Measurements from ENCODE around the gene FCER1A. TPM values are rescaled to one million over a fixed set of nuclear protein-coding genes. Genes with fewer than 3 reads are reported as not detected.

The FCER1A gene
- total RNA-seq, 1 donor = not detected

DNA sequence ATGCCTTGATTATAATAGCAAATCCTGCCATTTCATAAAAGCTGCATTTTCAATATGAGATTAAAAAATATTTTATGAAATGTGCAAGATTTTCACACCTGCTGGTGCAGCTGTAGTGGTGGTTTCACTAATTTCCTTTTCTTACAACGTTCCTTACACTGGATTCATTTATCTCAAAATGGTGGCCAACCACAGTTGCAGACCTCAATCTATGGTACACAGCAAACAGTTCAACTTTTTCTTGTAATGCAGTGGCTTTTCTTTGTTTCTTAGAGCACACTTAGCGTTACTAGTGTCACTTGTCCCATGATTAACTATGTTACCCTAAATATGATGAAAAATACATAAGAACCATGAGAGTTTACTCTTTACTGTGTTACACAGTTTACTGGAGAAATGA, 32.7 kb downstream of the FCER1A start:
- Histone ChIP-seq H2AFZ (ENCODE audit: low read length) (no peak overlapping the region), H3K9me3 (ENCODE audit: low read depth, low read length) (no peaks in the 10 kb centered on the region), H3K79me2 (ENCODE audit: insufficient read depth, low read length) (no peaks in the 10 kb centered on the region), H3K4me2 (ENCODE audit: insufficient read depth, low read length) (no peak overlapping the region), H3K36me3 (ENCODE audit: insufficient read depth, low read length) (no peaks in the 10 kb centered on the region), H3K27ac (ENCODE audit: low read depth, low read length) (no peak overlapping the region), H4K20me1 (ENCODE audit: insufficient read depth, low read length) (no peaks in the 10 kb centered on the region), H3K4me3 (ENCODE audit: insufficient read depth, low read length) (no peak overlapping the region), H3K4me1 (ENCODE audit: insufficient read depth, low read length) (no peaks in the 10 kb centered on the region), H3K27me3 (ENCODE audit: insufficient read depth, low read length) (no peaks in the 10 kb centered on the region)
- TF ChIP-seq, protein P1, sequence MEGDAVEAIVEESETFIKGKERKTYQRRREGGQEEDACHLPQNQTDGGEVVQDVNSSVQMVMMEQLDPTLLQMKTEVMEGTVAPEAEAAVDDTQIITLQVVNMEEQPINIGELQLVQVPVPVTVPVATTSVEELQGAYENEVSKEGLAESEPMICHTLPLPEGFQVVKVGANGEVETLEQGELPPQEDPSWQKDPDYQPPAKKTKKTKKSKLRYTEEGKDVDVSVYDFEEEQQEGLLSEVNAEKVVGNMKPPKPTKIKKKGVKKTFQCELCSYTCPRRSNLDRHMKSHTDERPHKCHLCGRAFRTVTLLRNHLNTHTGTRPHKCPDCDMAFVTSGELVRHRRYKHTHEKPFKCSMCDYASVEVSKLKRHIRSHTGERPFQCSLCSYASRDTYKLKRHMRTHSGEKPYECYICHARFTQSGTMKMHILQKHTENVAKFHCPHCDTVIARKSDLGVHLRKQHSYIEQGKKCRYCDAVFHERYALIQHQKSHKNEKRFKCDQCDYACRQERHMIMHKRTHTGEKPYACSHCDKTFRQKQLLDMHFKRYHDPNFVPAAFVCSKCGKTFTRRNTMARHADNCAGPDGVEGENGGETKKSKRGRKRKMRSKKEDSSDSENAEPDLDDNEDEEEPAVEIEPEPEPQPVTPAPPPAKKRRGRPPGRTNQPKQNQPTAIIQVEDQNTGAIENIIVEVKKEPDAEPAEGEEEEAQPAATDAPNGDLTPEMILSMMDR (IDR thresholded peaks at IDR 0.05; ENCODE audit: extremely low read depth, low read depth, low read length) = no peak
- DNase-seq (ENCODE audit: insufficient read length, low spot score, missing footprints) = no peak

- TF ChIP-seq, protein P1 (IDR thresholded peaks at IDR 0.05; ENCODE audit: extremely low read depth, low read depth, low read length) = no peak
- H3K27ac ChIP-seq (ENCODE audit: low read depth, low read length) = no peak overlapping the region
Measured at GRCh38 chr1:159338018-159338417, 35.9 kb downstream of the FCER1A start.

DNA sequence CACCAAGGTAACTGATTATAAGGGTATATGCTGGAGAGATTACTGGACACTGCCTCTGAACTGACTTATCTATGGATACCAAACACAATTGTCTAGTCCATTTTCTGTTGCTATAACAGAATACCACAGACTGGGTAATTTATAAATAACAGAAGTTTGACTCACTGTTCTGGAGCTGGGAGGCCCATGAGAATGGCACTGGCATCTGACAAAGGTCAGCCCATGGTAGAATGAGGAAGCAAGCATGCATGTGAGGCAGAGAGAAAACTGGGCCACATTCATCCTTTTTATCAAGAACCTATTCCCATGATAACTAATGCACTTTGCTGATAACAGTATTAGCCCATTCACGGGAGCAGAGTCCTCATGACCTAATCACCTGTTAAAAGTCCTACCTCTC, 37.4 kb downstream of the FCER1A start:
- Histone ChIP-seq H4K20me1 (ENCODE audit: insufficient read depth, low read length) (no peaks in the 10 kb centered on the region), H3K4me2 (ENCODE audit: insufficient read depth, low read length) (no peak overlapping the region), H3K27ac (ENCODE audit: low read depth, low read length) (peak overlapping the region; percentile 52), H3K79me2 (ENCODE audit: insufficient read depth, low read length) (no peaks in the 10 kb centered on the region), H3K36me3 (ENCODE audit: insufficient read depth, low read length) (no peaks in the 10 kb centered on the region), H3K4me1 (ENCODE audit: insufficient read depth, low read length) (no peaks in the 10 kb centered on the region), H2AFZ (ENCODE audit: low read length) (no peak overlapping the region), H3K27me3 (ENCODE audit: insufficient read depth, low read length) (no peaks in the 10 kb centered on the region), H3K9me3 (ENCODE audit: low read depth, low read length) (no peaks in the 10 kb centered on the region), H3K4me3 (ENCODE audit: insufficient read depth, low read length) (no peak overlapping the region)
- TF ChIP-seq, protein P1 (IDR thresholded peaks at IDR 0.05; ENCODE audit: extremely low read depth, low read depth, low read length) = no peak
- no peak for DNase-seq (ENCODE audit: insufficient read length, low spot score, missing footprints)

More at GRCh38 chr1:159338018-159338417, 35.9 kb downstream of the FCER1A start:
- no peak overlapping the region for H2AFZ ChIP-seq (ENCODE audit: low read length)
- no peaks in the 10 kb centered on the region for H3K4me1 ChIP-seq (ENCODE audit: insufficient read depth, low read length)
- no peaks in the 10 kb centered on the region for H4K20me1 ChIP-seq (ENCODE audit: insufficient read depth, low read length)
- H3K36me3 ChIP-seq (ENCODE audit: insufficient read depth, low read length) = no peaks in the 10 kb centered on the region
- no peak for DNase-seq (ENCODE audit: insufficient read length, low spot score, missing footprints)
- no peak overlapping the region for H3K4me2 ChIP-seq (ENCODE audit: insufficient read depth, low read length)
- H3K4me3 ChIP-seq (ENCODE audit: insufficient read depth, low read length) = no peak overlapping the region
- H3K27me3 ChIP-seq (ENCODE audit: insufficient read depth, low read length) = no peaks in the 10 kb centered on the region
- H3K79me2 ChIP-seq (ENCODE audit: insufficient read depth, low read length) = no peaks in the 10 kb centered on the region
- H3K9me3 ChIP-seq (ENCODE audit: low read depth, low read length) = no peaks in the 10 kb centered on the region

DNA sequence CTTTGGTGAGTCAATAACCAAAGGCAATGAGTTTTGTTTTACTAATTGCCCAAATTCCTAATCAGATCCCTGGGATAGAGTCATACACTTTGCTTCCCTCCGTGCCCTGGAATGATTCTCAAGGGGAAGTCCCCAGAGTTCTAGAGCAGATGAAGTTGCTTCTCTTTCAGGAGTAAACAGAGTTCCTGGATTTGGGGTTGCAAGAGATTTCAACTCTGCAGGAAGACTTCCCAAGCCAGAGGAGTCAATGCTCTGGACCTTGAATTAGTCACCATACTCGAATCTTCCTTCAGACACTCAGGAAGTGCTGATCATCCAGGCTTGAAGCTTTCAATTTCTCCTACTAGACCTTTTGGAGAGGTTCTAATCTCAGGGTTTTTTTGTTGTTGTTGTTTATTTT, 39.6 kb downstream of the FCER1A start:
- no peak overlapping the region for H3K27ac ChIP-seq (ENCODE audit: low read depth, low read length)
- no peaks in the 10 kb centered on the region for H3K4me1 ChIP-seq (ENCODE audit: insufficient read depth, low read length)
- H3K79me2 ChIP-seq (ENCODE audit: insufficient read depth, low read length) = no peaks in the 10 kb centered on the region
- no peak overlapping the region for H3K4me3 ChIP-seq (ENCODE audit: insufficient read depth, low read length)
- DNase-seq (ENCODE audit: insufficient read length, low spot score, missing footprints) = no peak
- no peak overlapping the region for H3K4me2 ChIP-seq (ENCODE audit: insufficient read depth, low read length)
- H4K20me1 ChIP-seq (ENCODE audit: insufficient read depth, low read length) = no peaks in the 10 kb centered on the region
- H3K27me3 ChIP-seq (ENCODE audit: insufficient read depth, low read length) = no peaks in the 10 kb centered on the region
- TF ChIP-seq, protein P1 (IDR thresholded peaks at IDR 0.05; ENCODE audit: extremely low read depth, low read depth, low read length) = no peak
- H3K9me3 ChIP-seq (ENCODE audit: low read depth, low read length) = no peaks in the 10 kb centered on the region
- H2AFZ ChIP-seq (ENCODE audit: low read length) = peak overlapping the region; percentile 54
- H3K36me3 ChIP-seq (ENCODE audit: insufficient read depth, low read length) = no peaks in the 10 kb centered on the region

All from osteoblast (primary cell).